NCI-H2081 (cell line): ENCODE measurements around the gene STXBP3.
"Not testable (repeated sequence)": the region's sequence is repeated elsewhere in the genome, so short reads cannot be mapped to it uniquely, and the experiment has no call there.

Source experiments
- DNase-seq, 2 experiments: peaks; one replicate each; lab custom pipeline; 2025; lab: John Stamatoyannopoulos, UW

STXBP3 gene

DNA sequence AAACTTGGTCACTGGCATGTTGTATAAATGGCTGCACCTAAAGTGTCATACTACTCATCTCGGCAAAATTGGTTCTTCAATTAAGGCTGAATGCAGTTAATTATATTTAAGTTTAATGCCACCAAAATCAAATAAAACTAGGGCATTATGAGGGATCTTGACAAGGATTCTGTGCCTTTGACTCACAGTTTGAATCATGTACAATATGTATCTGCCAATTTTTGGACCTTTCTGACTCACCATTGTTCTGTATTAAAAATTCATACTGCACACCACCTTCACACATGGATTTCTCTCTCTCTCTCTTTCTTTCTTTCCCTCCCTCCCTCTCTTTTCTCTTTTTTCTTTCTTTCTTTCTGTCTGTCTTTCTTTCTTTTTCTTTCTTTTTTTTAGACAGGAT is 14.1 kb upstream of the STXBP3 start:
- DNase-seq, result no peak

DNA sequence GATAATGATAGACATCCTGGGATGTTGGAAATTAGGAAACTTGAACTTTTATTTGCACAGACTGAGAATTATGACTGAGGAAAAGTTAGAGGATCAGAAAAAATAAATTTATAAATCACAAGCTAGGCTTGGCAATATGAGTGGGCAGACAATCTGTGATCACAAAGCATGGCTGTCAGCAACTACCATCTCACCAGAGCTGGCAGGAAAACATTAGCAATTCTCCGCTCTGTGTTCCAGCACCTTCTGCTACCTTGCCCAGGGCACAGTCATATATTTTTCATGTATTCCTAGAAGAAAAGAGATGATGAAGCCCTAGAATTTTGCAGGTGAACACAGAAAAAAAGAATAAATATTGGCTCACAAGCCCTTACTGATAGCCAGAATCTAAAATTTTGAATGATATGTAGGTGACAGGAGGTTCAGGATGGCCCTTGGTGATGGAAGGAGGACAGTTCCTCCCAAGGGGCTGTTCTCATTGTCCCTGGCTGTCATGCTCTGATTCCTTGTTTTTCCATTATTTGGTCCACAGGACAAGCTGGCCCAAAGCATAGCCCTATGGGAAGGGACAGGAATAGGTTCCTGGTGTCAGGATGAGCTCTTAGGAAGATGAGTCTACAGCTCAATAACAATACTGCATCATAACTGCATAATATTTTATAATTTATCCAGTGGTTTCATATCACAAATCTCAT is 12.2 kb upstream of the STXBP3 start:
- DNase-seq, result no peak

DNA sequence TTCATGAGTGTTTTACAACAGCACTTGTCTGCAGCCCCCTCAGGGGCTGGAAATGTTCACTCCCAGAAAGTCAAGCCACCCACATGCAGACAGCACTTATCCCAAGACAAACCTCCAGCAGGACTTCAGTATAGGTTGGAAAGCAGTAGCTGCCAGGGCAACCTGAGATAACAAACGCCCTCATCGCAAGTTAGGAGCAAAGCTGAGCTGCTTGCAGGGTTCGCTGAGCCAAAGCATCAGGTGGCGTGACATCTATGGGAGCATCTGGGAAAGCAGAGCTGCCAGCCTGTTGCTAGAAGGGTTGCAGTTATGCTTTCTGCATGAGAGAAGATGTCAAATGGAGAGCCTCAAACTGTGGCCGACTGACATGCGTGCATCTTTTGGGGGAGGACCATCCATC is 4.2 kb upstream of the STXBP3 start:
- no peak for DNase-seq

DNA sequence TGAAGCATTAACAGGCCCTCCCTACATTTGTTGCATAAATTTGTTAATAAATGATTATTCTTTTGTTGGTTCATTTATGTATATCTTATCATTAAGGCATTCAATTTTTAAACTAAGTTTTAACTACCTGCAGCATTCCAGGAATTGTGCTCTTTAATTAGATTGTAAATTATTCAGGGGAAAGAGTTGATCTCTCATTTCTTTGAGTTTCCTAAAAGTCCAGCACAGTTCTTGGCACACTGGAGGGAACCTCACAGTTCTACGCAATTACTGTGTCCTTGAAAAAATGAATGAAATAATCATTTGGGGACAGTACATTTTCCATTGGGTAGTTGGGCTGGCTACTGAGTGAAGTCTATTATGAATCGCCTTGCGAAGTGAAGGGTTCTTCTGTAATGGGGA is 493 bp upstream of the STXBP3 start:
- no peak for DNase-seq

DNA sequence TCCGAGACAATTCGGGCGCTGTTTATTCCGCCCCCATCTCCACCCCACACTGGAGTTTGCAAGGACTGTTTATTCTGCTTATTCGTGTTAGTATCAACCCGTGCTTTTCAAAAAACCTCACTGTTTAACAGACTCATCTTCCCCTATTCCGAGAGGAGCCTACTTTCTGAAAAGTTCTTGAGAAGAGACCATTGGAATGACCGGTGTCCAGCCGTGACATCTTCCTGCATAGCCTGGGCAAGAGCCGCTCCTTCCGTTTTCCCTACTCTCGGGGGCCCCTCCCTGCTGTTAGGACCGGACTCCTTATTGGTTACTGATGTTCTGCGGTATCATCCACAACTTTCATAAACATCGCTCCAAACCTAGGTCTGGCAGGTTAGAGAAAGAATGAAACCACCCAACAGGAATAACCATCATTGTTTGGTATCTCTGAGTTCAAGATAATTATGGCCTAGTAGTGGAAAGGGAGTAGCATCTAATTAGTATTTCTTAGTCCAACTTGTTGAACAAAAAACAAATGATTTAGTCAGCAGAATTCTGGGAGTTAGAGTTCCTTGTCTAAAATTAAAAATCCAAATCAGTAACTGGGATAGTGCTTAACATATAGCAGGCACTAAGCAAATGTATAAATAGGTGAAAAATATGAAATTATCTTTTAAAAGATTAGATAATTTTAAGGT is 837 bp downstream of the STXBP3 start:
- peak; percentile 24 to 33 for DNase-seq

DNA sequence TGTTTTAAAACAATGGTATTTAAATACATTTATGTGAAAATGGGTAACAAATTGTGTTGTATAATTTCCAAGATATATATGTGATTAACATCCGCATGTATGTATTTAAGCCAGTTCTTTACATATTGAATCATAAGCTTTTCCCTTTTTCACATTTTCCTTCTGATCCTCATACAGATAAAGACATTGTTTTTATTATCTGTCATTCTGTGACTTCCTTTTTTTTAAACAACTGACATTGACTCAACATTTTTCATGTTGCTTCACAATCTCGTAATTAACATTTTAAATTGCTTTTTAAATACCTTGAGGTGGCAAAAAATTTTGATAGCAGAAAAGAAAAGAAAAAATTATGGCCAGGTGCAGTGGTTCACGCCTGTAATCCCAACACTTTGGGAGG is 1.4 kb downstream of the STXBP3 start:
- DNase-seq, result no peak

DNA sequence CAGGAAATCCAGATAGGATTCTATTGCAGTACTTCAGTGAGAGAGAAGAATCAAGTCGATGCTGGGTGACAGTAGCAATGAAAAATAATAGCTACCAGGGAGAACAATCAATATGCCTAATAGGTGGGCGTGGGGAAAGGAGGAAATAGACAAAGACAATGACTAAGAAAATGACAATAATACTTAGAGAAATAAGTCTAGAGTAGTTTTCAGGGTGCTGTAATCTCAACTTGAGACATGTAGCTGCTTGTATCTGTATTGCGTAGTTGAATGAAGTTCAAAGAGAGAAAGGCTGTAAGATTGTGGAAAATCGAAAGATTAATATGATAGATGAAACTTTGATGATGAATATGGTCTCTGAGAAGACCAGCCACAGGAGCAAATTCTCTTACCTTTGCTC is 2.6 kb downstream of the STXBP3 start:
- no peak for DNase-seq

DNA sequence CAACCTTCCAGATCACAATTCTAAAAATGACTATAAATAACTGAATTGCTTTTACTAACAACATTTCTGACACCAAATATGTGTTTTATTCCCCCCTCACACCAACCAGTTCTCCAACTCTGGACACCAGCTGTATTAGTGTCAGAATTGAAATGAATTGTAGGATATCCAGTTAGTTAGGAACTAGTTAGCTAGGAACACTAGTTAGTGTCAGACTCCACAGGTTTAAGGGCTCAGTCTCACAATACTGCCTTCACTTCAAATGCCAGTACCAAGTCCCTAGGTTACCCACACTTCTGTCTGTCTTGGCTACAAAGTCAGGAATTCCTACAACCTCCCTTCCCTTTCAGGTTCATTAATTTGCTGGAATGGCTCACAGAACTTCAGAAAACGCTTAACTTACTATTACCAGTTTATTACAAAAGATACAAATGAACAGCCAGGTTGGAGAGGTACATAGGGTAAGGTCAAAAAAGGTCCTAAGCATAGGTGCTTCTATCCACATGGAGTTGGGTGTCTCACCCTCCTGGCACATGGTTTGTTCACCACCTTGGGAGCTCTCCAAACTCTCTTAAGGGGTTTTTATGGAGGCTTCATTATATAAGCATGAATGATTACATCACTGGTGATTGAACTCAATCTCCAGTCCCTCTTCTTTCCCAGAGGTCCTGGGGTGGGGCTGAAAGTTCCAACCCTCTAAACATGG is 4.2 kb downstream of the STXBP3 start:
- DNase-seq, result no peak

DNA sequence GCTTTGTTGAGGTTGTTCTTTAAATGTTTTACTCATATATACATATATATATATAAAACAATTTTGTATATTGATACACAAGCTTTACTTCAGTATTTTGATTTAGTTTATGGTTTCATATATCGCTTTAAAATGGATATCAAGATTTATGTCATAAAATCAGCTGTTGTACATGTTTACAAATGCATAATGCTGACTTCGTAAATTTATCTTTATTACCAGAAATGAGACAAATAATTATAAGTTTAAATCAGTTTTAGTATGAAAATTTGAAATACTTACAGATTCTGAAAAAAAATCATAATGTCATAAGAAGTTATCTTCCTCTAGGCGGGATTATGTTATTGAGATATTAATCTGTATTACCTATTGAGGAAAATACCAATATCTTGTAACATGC is 6.9 kb downstream of the STXBP3 start:
- DNase-seq, result no peak

DNA sequence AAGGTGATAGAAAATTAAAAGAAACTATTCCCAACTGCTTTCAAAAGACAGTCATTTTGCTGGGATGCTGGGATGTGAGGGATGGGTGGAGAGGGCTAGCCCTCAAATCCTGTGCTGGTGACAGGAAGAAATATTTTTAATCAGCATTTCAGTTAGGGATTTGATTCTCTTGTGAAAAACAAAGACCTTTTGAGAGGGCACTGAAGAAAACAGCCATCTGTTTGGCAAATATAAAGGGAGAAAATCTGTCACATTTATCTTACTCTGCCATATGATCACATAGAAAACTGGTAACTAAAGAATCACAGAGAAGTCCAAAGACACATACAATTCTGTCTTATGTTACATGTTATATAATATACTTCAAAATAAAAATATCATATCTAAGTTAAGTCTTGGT is 12.3 kb downstream of the STXBP3 start:
- no peak for DNase-seq

DNA sequence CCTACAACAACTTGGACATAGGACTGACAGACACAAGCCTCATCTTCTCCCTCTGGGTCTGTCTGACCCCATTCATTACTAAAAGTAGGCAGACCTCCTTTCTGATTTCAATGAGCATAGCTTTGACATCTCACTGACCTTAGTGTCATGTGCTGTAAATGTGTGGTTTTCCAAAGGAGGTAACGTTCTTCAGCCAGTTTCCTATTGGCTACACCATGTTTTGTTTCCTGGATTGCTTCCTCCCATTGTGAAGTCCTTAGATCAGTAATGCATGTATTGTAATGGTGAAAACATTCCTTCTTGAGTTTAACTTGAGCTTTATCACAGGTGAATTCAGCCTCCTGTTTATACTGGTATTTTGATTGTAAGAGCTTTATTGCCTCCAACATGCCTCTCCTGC is 20.6 kb downstream of the STXBP3 start:
- no peak for DNase-seq

DNA sequence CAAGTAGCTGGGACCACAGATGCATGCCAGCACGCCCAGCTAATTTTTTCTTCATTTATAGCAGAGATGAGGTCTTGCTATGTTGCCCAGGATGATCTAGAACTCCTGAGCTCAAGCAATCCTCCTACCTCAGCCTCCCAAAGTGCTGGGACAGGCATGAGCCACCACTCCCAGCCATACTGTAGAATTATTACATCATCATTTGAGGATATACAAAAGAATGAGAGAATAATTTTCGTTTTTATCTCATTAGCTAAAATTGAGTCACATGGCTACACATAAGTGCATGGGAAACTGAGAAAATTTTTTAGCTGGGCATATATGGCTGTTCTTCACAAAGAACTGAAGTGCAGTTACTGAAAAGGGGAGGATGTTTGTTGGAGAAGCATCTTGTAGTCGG is 21.2 kb downstream of the STXBP3 start:
- no peak for DNase-seq

DNA sequence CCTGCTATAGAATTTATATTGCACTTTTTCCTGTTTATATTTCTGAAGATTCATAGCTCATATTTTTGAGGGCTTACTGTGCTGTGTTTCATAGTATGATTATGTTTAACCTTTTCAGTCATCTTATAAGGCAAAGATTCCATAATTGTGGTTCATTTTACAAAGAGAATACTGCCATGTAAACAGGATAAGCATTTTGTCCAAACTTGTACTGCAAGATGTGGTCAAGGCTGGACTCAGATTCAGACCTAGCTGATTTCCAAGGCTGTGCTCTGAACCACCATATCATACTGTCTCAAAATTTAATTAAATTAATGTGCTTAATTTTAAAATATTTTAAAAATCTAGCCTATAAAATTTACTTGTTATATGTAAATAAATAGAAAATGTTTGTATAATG is 31.4 kb downstream of the STXBP3 start:
- DNase-seq, result no peak

DNA sequence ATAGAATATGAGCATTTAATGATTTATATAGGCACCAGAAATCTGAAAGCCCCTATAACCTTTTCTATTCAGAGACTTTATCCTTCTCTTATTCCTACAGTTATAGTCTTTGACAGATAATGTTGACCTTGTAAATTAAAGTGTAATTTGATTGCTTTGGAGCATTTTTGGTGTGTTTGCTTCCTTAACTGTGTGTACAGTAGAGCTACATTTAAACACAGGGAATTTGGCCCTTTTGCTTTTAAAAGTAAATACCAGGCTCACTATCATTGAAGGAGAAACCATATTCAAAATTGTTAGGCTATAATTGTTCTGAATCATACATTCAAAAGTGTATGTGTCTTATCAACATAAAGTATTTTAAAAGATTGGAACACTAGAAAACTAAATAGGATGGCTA is 33.0 kb downstream of the STXBP3 start:
- DNase-seq, result no peak

DNA sequence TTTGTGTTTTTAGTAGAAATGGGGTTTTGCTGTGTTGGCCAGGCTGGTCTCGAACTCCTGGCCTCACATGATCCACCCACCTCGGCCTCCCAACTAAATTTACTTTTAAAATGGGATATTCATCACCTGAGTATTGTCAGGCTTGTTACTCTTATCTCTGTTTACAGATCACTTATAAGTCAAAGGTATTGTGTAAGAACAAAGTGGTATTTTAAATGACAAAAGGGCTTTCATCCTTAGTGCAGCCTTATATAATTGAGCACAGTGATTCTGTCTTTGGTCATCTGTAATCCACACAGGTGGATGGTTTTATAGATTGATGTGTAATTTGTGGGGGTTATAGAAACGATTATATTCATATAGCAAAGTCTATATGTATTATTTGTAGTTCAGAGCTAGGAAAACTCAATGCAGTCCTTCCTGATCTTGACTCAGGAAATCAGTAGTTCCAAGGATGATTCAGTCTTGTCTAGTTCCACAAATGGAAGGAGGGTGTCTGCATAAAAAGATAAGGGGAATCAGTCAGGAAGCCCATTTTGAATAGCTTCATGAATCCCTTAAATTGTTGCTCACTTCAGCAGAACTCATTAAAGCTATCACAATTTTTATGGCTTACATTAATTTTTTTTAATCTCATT is 34.6 kb downstream of the STXBP3 start:
- DNase-seq, result peak in 1 of 2 experiments; percentile 5

DNA sequence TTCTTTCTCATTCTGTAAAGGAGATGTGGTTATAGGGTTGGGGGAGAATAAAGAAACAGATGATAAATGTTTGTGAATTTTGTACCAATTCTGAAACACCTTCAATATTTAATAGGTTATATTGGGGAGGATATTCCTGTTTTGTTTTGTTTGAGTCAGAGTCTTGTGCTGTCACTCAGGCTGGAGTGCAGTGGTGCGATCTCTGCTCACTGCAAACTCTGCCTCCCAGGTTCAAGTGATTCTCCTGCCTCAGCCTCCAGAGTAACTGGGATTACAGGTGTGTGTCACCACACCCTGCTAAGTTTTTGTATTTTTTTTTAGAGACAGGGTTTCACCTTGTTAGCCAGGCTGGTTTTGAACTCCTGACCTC is 35.1 kb downstream of the STXBP3 start:
- not testable (repeated sequence) for DNase-seq

DNA sequence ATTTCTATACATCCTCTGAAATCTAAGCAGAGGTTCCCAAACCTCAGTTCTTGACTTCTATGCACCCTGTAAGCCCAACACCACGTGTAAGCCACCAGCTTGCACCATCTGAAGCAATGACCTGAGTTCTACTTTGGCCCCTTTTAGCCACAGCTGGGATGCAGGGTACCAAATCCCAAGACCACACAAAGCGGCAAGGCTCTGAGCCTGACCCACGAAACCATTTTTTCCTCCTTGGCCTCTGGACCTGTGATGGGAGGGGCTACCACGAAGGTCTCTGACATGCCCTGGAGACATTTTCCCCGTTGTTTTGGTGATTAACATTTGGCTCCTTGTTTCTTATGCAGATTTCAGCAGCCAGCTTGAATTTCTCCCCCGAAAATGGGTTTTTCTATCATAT is 38.8 kb downstream of the STXBP3 start:
- no peak for DNase-seq

DNA sequence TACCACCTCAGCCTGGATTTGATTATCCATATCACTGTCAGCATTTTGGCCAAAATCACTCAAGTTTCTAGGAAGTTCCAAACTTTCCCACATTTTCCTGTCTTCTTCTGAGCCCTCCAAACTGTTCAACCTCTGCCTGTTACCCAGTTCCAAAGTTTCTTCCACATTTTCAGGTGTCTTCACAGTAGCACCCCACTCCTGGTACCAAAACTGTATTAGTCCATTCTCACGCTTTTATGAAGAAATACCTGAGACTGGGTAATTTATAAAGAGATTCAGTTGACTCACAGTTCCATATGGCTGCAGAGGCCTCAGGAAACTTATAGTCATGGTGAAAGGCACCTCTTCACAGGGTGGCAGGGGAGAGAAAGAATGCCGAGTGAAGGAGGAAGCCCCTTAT is 39.4 kb downstream of the STXBP3 start:
- no peak for DNase-seq

DNA sequence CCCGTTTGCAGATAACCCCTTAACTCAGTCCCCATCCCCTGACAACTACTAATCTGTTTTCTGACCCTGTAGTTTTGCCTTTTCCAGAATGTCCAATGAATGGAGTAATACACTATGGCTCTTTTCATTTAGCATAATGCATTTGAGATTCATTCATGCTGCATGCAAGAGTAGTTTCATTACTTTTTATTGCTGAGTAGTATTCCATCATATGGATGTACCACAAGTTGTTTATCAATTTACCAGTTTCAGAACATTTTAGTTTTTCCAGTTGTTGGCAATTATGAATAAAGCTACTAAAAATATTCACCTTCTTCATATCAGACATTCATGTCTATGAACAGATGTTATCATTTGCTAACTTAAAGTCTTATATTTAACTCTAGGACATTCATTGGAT is 45.3 kb downstream of the STXBP3 start:
- DNase-seq, result no peak

DNA sequence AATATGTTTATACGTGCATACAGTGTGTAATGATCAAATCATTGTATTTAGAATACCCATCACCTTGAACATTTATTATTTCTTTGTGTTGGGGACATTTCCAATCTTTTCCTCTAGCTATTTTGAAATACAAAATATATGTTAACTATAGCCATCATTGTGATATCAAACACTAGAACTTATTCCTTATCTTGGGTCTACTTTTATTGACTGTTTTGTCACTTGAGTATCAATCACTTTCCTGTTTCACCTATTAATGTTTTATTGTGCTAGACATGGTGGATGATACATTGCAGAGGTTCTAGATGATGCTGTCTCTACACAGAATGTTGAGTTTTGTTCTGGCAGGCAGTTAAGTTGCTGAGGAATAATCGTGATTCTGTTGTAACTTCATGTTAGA is 45.9 kb downstream of the STXBP3 start:
- DNase-seq, result no peak

DNA sequence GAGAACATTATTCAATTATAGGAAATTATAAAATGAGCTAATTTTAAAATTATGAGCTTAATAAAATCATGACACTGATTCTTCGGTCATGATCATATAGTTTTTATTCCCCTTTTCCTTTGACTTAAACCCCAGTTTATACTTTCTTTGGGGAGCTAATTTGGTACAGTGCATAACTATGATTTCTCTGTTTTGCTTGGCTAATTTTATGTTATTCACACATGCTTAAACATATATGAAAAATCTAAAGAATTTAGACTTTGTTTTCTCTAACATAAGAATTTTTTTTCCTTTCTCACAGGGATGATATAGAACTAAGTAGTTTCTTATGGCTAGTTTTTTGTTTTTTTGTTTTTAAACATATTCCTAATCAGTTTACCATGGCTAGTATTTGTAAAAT is 52.5 kb downstream of the STXBP3 start:
- no peak for DNase-seq

DNA sequence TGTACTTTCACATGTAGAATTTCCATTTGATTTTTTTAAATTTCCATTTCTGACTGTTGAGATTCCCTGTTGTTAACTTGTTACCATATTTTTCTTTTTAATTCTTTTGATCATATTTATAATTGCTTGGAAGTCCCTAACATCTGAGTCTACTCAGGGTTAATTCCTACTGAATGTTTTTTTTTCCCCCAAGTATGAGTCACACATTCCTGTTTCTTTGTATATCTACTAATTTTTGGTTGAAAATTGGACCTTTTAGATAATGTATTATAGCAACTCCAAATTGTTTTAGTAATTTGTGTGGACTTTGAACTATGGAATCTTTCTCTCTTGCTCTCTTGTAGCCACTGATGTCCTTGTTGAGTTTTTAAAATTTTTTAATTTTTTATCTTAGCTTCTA is 54.6 kb downstream of the STXBP3 start:
- no peak for DNase-seq

DNA sequence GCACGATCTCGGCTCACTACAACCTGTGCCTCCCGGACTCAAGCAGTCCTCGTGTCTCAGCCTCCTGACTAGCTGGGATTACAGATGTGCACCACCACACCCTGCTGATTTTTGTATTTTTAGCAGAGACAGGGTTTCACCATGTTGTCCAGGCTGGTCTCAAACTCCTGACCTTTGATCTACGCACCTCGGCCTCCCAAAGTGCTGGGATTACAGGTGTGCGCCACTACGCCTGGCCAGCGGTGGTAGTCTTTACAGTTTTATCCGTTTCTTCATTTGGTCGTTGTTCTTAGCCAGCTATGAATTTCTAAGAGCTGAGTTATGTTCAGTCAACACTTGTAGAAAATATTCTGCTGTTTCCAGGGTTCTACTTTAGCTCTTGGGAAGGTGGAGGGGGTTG is 57.1 kb downstream of the STXBP3 start:
- no peak for DNase-seq
